Body of pancreas (tissue), 4 donors: ENCODE measurements around the gene MRM3.

Source experiments
- CTCF ChIP-seq, 7 experiments: fragments of 450-650 bp in 4 of 7; fragments of 200-600 bp in 3 of 7; sonication (generic) in 3 of 7; IDR thresholded peaks; one replicate each; pipeline ENCODE4 v1.5.1; 2016 to 2019; ENCODE audit warnings: antibody characterized with exemption in 7 of 7
- POLR2A ChIP-seq, 3 donors: fragments of 450-650 bp; IDR thresholded peaks; one replicate each; pipeline ENCODE4 v1.6.1; 2016; ENCODE audit warnings: antibody characterized with exemption in 3 of 3, mild to moderate bottlenecking in 2 of 3

DNA sequence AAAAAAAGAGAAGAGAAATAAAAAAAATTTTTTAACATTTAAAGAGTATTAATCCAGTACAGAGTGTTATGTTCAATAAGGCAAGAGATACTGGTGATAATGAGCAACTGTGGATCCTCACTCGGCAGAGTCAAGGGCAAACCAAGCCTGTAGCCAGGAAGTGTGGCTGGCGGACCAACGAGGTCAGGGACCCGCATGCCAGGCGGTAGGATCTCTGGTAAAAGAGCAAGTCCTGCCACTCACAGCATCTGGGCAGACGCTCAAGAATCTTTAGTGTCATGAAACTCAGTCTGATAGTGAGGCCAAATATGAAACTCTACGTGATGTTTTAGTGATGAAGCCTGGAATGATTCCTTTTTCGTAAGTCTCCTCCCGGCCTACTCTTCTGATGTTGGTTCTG, 21.8 kb upstream of the MRM3 start:
- no peak for TF ChIP-seq CTCF (IDR thresholded peaks at IDR 0.05)
- no peak for TF ChIP-seq POLR2A (IDR thresholded peaks at IDR 0.05)
